ENCODE data around the gene ANKMY1.

ANKMY1 gene, protein sequence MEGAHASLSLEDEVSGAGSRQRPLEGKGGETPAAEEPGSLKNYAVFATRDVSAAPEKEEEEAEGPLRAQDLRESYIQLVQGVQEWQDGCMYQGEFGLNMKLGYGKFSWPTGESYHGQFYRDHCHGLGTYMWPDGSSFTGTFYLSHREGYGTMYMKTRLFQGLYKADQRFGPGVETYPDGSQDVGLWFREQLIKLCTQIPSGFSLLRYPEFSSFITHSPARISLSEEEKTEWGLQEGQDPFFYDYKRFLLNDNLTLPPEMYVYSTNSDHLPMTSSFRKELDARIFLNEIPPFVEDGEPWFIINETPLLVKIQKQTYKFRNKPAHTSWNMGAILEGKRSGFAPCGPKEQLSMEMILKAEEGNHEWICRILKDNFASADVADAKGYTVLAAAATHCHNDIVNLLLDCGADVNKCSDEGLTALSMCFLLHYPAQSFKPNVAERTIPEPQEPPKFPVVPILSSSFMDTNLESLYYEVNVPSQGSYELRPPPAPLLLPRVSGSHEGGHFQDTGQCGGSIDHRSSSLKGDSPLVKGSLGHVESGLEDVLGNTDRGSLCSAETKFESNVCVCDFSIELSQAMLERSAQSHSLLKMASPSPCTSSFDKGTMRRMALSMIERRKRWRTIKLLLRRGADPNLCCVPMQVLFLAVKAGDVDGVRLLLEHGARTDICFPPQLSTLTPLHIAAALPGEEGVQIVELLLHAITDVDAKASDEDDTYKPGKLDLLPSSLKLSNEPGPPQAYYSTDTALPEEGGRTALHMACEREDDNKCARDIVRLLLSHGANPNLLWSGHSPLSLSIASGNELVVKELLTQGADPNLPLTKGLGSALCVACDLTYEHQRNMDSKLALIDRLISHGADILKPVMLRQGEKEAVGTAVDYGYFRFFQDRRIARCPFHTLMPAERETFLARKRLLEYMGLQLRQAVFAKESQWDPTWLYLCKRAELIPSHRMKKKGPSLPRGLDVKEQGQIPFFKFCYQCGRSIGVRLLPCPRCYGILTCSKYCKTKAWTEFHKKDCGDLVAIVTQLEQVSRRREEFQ

DNA sequence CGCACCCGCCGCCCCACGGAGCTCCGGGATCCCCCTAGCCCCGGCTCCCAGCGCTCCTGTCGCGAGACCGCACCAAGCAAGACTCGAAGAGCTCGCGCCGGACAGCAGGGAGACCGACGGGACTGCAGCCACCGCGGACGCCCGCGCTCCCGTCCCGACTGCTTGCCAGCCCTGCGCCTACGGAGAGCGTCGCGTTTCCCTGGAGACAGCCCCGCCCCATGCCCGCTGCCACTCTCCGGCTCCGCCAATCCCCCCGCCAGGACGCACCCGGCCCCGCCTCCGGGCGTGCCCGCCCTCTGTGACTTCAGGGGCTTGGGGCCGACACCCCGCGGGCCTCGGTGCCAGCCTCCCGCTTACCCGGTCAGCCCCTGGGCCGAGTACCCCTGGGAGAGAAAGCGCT, at the start of gene ANKMY1:
Gene ANKMY1, minus strand, starts transcription at position 181 of the 400 bp plus-strand sequence. CDS start 653 bp downstream, outside the sequence.
- peak within 1 kb of the TSS; percentile 13 for H3K4me3 ChIP-seq (ENCODE audit: low read depth, low read length)

- no peak overlapping the region for H3K4me3 ChIP-seq (ENCODE audit: low read depth, low read length)
Measured at GRCh38 chr2:240605867-240606743, 48.3 kb upstream of the ANKMY1 start.

DNA sequence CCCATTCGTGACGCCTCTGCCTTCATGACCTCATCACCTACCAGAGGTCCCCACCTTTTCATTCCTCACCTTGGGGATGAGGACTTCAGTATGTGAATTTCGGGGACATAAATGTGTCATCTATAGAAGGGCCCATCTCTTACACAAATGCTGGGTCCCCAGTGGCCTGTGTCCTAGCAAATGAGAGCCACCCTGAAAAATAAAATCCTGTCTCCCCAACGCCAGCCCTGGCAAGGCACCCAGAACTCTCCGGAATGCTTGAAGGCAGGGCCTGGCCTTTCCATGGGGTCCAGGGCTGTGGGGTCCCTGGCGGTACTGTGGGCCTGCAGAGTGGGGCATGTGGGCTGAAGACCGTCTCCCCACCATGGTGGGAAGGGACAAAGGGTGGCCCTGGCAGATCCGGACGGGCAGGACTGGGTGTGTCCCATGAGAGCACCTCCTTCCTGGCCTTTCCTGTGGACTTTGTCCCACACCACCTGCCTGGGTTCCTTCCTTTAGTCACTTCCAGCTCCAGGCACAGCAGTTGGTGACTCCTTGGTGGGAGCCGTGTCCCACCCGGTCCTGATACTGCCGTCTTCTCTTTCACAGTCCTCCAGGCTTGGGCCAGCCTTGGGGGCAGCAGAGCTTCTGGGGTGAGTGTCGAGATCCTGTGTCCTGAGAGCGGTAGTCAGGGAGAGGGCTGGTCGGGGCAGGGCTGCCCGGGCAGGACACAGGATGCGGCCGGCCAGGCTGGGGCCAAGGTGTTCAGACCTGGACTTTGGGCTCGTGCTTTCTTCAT, 47.3 kb upstream of the ANKMY1 start:
- no peak overlapping the region for H3K4me3 ChIP-seq (ENCODE audit: low read depth, low read length)

DNA sequence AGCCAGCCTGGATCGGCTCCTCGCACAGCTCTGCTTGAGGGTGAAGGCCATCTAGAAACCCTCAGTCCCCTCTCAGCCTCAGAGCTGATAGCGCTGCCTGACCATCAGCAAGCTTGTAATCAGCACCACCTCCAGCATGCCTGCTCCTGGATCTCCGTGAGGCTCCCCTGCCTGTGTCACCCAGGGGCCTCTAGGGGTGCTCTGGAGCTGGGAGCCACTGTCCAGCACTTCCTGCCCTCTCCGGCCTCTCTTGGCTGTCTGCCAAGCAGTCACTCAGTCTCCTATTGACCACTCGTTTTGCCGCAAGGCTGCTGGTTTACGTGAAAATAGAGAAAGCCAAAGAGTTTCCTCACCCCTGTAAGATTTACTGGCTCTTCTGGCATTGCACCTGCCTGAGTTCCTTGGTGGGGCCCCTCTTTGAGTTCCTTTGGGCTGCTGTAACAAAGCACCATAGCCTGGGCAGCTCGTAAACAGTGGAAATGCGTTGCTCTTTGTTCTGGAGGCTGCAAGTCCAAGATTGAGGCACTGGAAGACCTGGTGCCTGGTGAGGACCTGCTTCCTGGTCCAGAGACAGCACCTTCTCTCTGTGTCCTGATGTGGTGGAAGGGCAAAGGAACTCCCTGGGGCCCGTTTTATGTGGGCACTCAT, 46.6 kb upstream of the ANKMY1 start:
- no peak overlapping the region for H3K4me3 ChIP-seq (ENCODE audit: low read depth, low read length)

- no peak overlapping the region for H3K4me3 ChIP-seq (ENCODE audit: low read depth, low read length)
Measured at GRCh38 chr2:240603846-240604245, 46.1 kb upstream of the ANKMY1 start.

DNA sequence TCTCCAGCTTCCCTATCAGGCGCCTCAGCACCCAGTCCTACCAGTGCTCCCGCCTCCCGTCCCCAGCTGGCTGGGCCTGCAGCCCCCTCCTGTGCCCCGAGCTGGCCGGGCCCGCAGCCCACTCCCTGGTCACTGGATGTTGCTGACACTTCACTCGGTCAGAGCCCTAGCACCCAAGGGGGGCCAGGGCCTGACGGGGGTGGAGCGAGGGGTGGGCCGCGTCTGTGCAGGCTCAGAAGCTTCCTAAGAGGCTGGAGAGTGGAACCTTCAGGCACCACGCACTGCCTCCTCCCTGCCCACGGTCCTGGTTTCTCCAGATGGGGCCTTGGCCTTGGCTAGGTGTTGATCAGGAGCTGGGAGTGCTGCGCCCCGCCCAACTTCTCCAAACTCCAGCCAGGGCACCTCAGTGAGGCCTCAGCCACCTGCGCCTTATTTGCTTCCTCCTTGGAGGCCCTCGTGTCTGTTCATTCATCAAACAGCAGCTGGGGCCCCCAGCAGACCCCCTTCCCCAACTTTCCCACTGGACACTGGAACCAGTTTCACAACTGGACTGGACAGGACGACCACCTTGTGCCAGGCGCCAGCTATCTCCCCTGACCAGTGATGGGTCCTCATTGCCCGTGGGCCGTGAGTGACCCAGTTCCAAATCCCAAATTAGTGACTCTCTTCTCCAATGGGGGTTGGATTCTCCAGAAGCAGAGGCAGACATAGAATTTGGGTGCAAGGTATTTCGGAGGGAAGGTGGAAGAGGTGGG, 45.5 kb upstream of the ANKMY1 start:
- no peak overlapping the region for H3K4me3 ChIP-seq (ENCODE audit: low read depth, low read length)

- no peak overlapping the region for H3K4me3 ChIP-seq (ENCODE audit: low read depth, low read length)
Measured at GRCh38 chr2:240602266-240603050, 44.7 kb upstream of the ANKMY1 start.

- H3K4me3 ChIP-seq (ENCODE audit: low read depth, low read length) = no peak overlapping the region
Measured at GRCh38 chr2:240601831-240602160, 44.0 kb upstream of the ANKMY1 start.

DNA sequence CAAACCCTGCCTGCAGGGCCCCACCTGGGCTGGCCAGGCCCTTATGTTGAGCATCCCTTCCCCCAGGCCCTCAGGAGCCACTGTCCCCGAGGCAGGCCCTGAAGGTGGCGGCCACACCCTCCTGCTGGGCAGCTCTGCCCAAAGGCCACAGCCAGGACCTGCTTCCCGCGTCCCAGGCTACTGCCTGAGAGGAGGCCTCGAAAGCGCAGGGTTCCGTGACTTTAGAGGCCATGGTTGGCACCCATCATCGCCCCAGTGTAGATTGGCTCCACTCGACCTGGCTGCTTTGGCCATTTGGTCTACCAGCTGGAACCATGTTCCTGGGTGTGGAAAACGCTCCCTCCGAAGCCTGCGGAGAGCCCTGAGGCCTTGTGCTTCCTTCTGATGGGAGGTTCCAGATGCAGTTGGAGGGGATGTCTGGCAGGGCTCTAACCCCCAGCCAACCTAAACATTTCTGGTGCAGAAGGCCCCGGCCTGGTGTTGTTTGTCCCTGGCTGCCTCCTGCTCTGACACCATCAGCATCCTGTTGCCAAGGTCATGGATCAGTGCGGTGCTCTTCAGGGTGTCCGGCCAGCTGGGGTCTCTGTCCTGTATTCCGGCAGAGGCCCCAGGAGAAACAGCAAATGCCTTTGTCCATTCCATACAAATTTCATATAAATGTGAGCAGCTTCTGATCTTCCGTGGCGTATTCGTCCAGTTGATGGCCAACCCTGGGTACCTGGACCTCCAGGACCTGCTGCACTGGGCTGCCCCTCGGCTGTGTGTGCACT, 43.5 kb upstream of the ANKMY1 start:
- no peak overlapping the region for H3K4me3 ChIP-seq (ENCODE audit: low read depth, low read length)

GRCh38 chr2:240600451-240600961, 42.7 kb upstream of the ANKMY1 start:
- H3K4me3 ChIP-seq (ENCODE audit: low read depth, low read length) = no peak overlapping the region

DNA sequence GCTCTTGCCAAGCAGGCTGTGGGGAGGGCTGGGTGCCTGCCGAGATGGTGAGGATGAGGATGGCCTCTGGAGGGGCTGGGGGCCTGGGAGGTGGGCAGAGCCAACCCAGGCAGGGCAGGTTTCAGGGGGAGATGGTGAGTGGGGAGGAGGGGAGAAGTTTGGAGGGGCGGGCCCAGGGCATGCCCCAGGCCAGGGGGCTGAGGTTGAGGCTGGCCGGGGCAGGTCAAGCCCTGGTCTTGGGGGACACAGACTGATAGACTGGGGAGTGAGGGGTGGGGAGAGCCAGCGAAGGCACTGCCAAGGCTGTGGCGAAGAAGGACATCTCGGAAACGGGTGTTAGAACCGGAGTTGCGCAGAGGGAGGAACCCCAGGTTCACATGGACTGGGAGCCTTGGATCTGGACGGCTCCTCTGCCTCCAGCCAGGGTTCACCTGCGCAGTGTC, 41.4 kb upstream of the ANKMY1 start:
- H3K4me3 ChIP-seq (ENCODE audit: low read depth, low read length) = no peak overlapping the region

GRCh38 chr2:240598311-240598911, 40.6 kb upstream of the ANKMY1 start:
- no peak overlapping the region for H3K4me3 ChIP-seq (ENCODE audit: low read depth, low read length)

GRCh38 chr2:240597419-240598181, 39.8 kb upstream of the ANKMY1 start:
- H3K4me3 ChIP-seq (ENCODE audit: low read depth, low read length) = no peak overlapping the region

- H3K4me3 ChIP-seq (ENCODE audit: low read depth, low read length) = no peak overlapping the region
Measured at GRCh38 chr2:240597054-240597418, 39.2 kb upstream of the ANKMY1 start.

GRCh38 chr2:240596491-240596931, 38.7 kb upstream of the ANKMY1 start:
- no peak overlapping the region for H3K4me3 ChIP-seq (ENCODE audit: low read depth, low read length)

- H3K4me3 ChIP-seq (ENCODE audit: low read depth, low read length) = no peak overlapping the region
Measured at GRCh38 chr2:240596080-240596460, 38.3 kb upstream of the ANKMY1 start.

Data from iPS-11a (cell line).